H1 (cell line): Measurements from ENCODE around the gene RPS6KL1.

Experiments
- ASH2L ChIP-seq: fragments of 200-600, 300-600 bp; sonication (generic); IDR thresholded peaks from one replicate; pipeline ENCODE4 v1.7.1; 2017; ENCODE audit warnings: low read length
- ATF3 ChIP-seq: IDR thresholded peaks from 2 replicates; pipeline ENCODE4 v1.6.1; 2011; ENCODE audit warnings: low read depth, mild to moderate bottlenecking, low read length; ENCODE audit not compliant: insufficient read depth
- CHD7 ChIP-seq: fragments of 300-600 bp; sonication (generic); IDR thresholded peaks from 2 replicates; pipeline ENCODE4 v1.7.1; 2012; ENCODE audit warnings: low read length, moderate library complexity, mild to moderate bottlenecking, inconsistent platforms; ENCODE audit not compliant: insufficient replicate concordance
- CTCF ChIP-seq, 3 experiments: IDR thresholded peaks; 1 replicate in 2 of 3; 2 replicates in 1 of 3; pipeline versions ENCODE4 v1.5.1 to v1.6.1; 2011; ENCODE audit warnings: low read length in 3 of 3, mild to moderate bottlenecking in 3 of 3, inconsistent platforms in 2 of 3, low read depth in 1 of 3, moderate library complexity in 1 of 3; ENCODE audit not compliant: insufficient read depth in 1 of 3; ENCODE audit errors: control extremely low read depth in 1 of 3
- EP300 ChIP-seq, 2 experiments: IDR thresholded peaks; 1 replicate in 1 of 2; 2 replicates in 1 of 2; pipeline ENCODE4 v1.6.1; 2011 to 2012; ENCODE audit warnings: low read depth in 2 of 2, low read length in 2 of 2, mild to moderate bottlenecking in 2 of 2, borderline replicate concordance in 1 of 2, inconsistent platforms in 1 of 2, moderate library complexity in 1 of 2
- EZH2 ChIP-seq: fragments of 200-600 bp; sonication (generic); IDR thresholded peaks from 2 replicates; pipeline ENCODE4 v1.7.1; 2012; ENCODE audit warnings: low read depth, mild to moderate bottlenecking, moderate library complexity, low read length, inconsistent platforms; ENCODE audit not compliant: severe bottlenecking
- MAFK ChIP-seq: IDR thresholded peaks from 2 replicates; pipeline ENCODE4 v1.6.1; 2012; ENCODE audit warnings: low read depth, mild to moderate bottlenecking, improper control_type of control experiment, low read length
- POLR2A ChIP-seq, 2 experiments: IDR thresholded peaks; 1 replicate in 1 of 2; 2 replicates in 1 of 2; pipeline ENCODE4 v1.6.1; 2011; ENCODE audit warnings: low read depth in 2 of 2, low read length in 2 of 2, mild to moderate bottlenecking in 2 of 2; ENCODE audit errors: control extremely low read depth in 1 of 2
- POLR2AphosphoS5 ChIP-seq: IDR thresholded peaks from 2 replicates; pipeline ENCODE4 v1.6.1; 2011; ENCODE audit warnings: low read depth, low read length
- RFX5 ChIP-seq: IDR thresholded peaks from 2 replicates; pipeline ENCODE4 v1.6.1; 2011; ENCODE audit warnings: low read depth, low read length, improper control_type of control experiment, borderline replicate concordance
- ZNF274 ChIP-seq: IDR thresholded peaks from 2 replicates; pipeline ENCODE4 v1.7.0; 2012; ENCODE audit warnings: low read length, borderline replicate concordance; ENCODE audit errors: extremely low read depth

- TF ChIP-seq POLR2A (IDR thresholded peaks at IDR 0.05; ENCODE audit: control extremely low read depth in 1 of 2, low read depth in 2 of 2, low read length in 2 of 2) (no peak), ATF3 (no peak), CTCF (IDR thresholded peaks at IDR 0.05; ENCODE audit: control extremely low read depth in 1 of 3, insufficient read depth in 1 of 3, low read depth in 1 of 3, low read length in 3 of 3) (no peak), MAFK (no peak), RFX5 (no peak), CHD7 (no peak), ZNF274 (no peak), POLR2AphosphoS5 (no peak), EP300 (IDR thresholded peaks at IDR 0.05; ENCODE audit: borderline replicate concordance in 1 of 2, low read depth in 2 of 2, low read length in 2 of 2) (no peak), ASH2L (no peak), EZH2 (no peak)
These were observed 39.0 kb upstream of the RPS6KL1 start for GRCh38 chr14:74962046-74962445.
